H1 (cell line): Measurements from ENCODE around the gene SLC22A8. TPM values are rescaled to one million over a fixed set of nuclear protein-coding genes. Genes with fewer than 3 reads are reported as not detected.

Experiments
- ATF2 ChIP-seq: IDR thresholded peaks from 2 replicates; pipeline ENCODE4 v1.6.1; 2012; ENCODE audit warnings: low read length, inconsistent platforms
- TAF7 ChIP-seq: optimal IDR thresholded peaks from 2 replicates; pipeline ENCODE3; 2011; ENCODE audit warnings: low read depth, mild to moderate bottlenecking, inconsistent platforms, low read length, moderate library complexity, borderline replicate concordance
- polyA plus RNA-seq, 7 experiments: library from polyadenylated mRNA; depleted of rRNA in 3 of 7; stranded (reverse) in 5 of 7; unstranded in 2 of 7; fragments of >200 nt in 5 of 7; fragments of 200-250 nt in 2 of 7; gene quantifications; 1 replicate in 5 of 7; 2 replicates in 1 of 7; 4 replicates in 1 of 7; pipeline versions ENCODE4 v1.2.1 to v1.2.3, GENCODE V29; 2011 to 2013; ENCODE audit warnings: missing spikeins in 2 of 7, mixed read lengths in 2 of 7
- total RNA-seq: library from RNA; stranded (reverse); fragmentation: NEBNext Ultra II Directional; extraction: Animal tissue kit (Norgen Biotek cat#: 25700); gene quantifications from 2 replicates; pipeline ENCODE4 v1.2.1, GENCODE V29; 2021

The SLC22A8 gene
- total and polyA plus RNA-seq, 2 of the 8 experiments (the other 6 are each of a cell fraction or from before 2014, with no cell fraction given): not detected

GRCh38 chr11:62957147-62957546, 58.5 kb downstream of the SLC22A8 start (continued):
- TF ChIP-seq ATF2: no peak
- no peak for TF ChIP-seq TAF7
